Stimulated activated memory B cell treated with anti-CD40 and anti-IgM and Interleukin-4, amounts not matched to agents 10 μg/mL and 1 μg/mL and 100 μg/mL, for 72 hours (primary cell): ENCODE measurements around the gene ADAMTS1.

Source experiments
- ATAC-seq: fragments of 150-1000 bp; cut with Tn5 transposase; 2 replicates; pipeline ENCODE4 v1.10.0; 2021
- H3K27ac Mint-ChIP-seq: one replicate; pipeline ENCODE4 v1.8.0; 2022; ENCODE audit warnings: mild to moderate bottlenecking, mixed read lengths
- H3K27me3 Mint-ChIP-seq: one replicate; pipeline ENCODE4 v1.8.0; 2022; ENCODE audit warnings: mixed read lengths
- H3K36me3 Mint-ChIP-seq: one replicate; pipeline ENCODE4 v1.8.0; 2022; ENCODE audit warnings: mixed read lengths
- H3K4me1 Mint-ChIP-seq: one replicate; pipeline ENCODE4 v1.8.0; 2022; ENCODE audit warnings: mixed read lengths
- H3K4me3 Mint-ChIP-seq: one replicate; pipeline ENCODE4 v1.8.0; 2022; ENCODE audit warnings: mild to moderate bottlenecking, moderate library complexity, mixed read lengths
- H3K9me3 Mint-ChIP-seq: one replicate; pipeline ENCODE4 v1.8.0; 2022; ENCODE audit warnings: mixed read lengths

ADAMTS1 gene

GRCh38 chr21:26850116-26850643 lies 5.0 kb upstream of the ADAMTS1 start:
- Mint-ChIP-seq H3K9me3 (no peaks in the 10 kb centered on the region), H3K27ac (no peak overlapping the region), H3K36me3 (no peaks in the 10 kb centered on the region), H3K27me3 (peaks cover 37% of the 10 kb centered on the region), H3K4me1 (peaks cover 22% of the 10 kb centered on the region), H3K4me3 (no peak overlapping the region)
- no peak for ATAC-seq

- H3K9me3 Mint-ChIP-seq = no peaks in the 10 kb centered on the region
- H3K27me3 Mint-ChIP-seq = peaks cover 37% of the 10 kb centered on the region
- ATAC-seq = no peak
- peaks cover 22% of the 10 kb centered on the region for H3K4me1 Mint-ChIP-seq
- no peak overlapping the region for H3K4me3 Mint-ChIP-seq
- no peaks in the 10 kb centered on the region for H3K36me3 Mint-ChIP-seq
- no peak overlapping the region for H3K27ac Mint-ChIP-seq
These were observed 4.4 kb upstream of the ADAMTS1 start for GRCh38 chr21:26849428-26850115.

GRCh38 chr21:26847921-26848320 lies 2.7 kb upstream of the ADAMTS1 start:
- Mint-ChIP-seq H3K9me3 (no peaks in the 10 kb centered on the region), H3K36me3 (no peaks in the 10 kb centered on the region), H3K4me3 (no peak overlapping the region), H3K4me1 (peaks cover 35% of the 10 kb centered on the region), H3K27ac (no peak overlapping the region), H3K27me3 (peaks cover 50% of the 10 kb centered on the region)
- ATAC-seq = no peak

- Mint-ChIP-seq H3K4me3 (peak overlapping the region; percentile 43), H3K4me1 (peaks cover 35% of the 10 kb centered on the region), H3K27me3 (peaks cover 58% of the 10 kb centered on the region), H3K27ac (no peak overlapping the region), H3K36me3 (no peaks in the 10 kb centered on the region), H3K9me3 (no peaks in the 10 kb centered on the region)
- ATAC-seq = no peak
These were observed 1.8 kb upstream of the ADAMTS1 start for GRCh38 chr21:26847002-26847401.

GRCh38 chr21:26846036-26846931 lies 1.1 kb upstream of the ADAMTS1 start:
- no peak overlapping the region for H3K27ac Mint-ChIP-seq
- peak overlapping the region; percentile 43 for H3K4me3 Mint-ChIP-seq
- H3K27me3 Mint-ChIP-seq = peaks cover 58% of the 10 kb centered on the region
- peaks cover 35% of the 10 kb centered on the region for H3K4me1 Mint-ChIP-seq
- H3K9me3 Mint-ChIP-seq = no peaks in the 10 kb centered on the region
- ATAC-seq = no peak
- H3K36me3 Mint-ChIP-seq = no peaks in the 10 kb centered on the region

GRCh38 chr21:26845759-26846035 lies 488 bp upstream of the ADAMTS1 start:
- Mint-ChIP-seq H3K27me3 (peaks cover 61% of the 10 kb centered on the region), H3K9me3 (no peaks in the 10 kb centered on the region), H3K4me1 (peaks cover 35% of the 10 kb centered on the region), H3K27ac (no peak overlapping the region), H3K4me3 (peak overlapping the region; percentile 43), H3K36me3 (no peaks in the 10 kb centered on the region)
- ATAC-seq = no peak

GRCh38 chr21:26844258-26845065 lies 747 bp downstream of the ADAMTS1 start:
- Mint-ChIP-seq H3K36me3 (no peaks in the 10 kb centered on the region), H3K27me3 (peaks cover 71% of the 10 kb centered on the region), H3K4me3 (peak overlapping the region; percentile 36), H3K9me3 (no peaks in the 10 kb centered on the region), H3K4me1 (peaks cover 35% of the 10 kb centered on the region), H3K27ac (no peak overlapping the region)
- no peak for ATAC-seq

- H3K4me3 Mint-ChIP-seq = no peak overlapping the region
- H3K9me3 Mint-ChIP-seq = no peaks in the 10 kb centered on the region
- H3K27me3 Mint-ChIP-seq = peaks cover 71% of the 10 kb centered on the region
- no peak overlapping the region for H3K27ac Mint-ChIP-seq
- no peaks in the 10 kb centered on the region for H3K36me3 Mint-ChIP-seq
- peaks cover 35% of the 10 kb centered on the region for H3K4me1 Mint-ChIP-seq
- ATAC-seq = no peak
These were observed 1.3 kb downstream of the ADAMTS1 start for GRCh38 chr21:26843933-26844257.

GRCh38 chr21:26842974-26843932 lies 2.0 kb downstream of the ADAMTS1 start:
- H3K27ac Mint-ChIP-seq = no peak overlapping the region
- H3K27me3 Mint-ChIP-seq = peaks cover 71% of the 10 kb centered on the region
- H3K9me3 Mint-ChIP-seq = no peaks in the 10 kb centered on the region
- peak overlapping the region; percentile 9 for H3K4me3 Mint-ChIP-seq
- no peaks in the 10 kb centered on the region for H3K36me3 Mint-ChIP-seq
- H3K4me1 Mint-ChIP-seq = peaks cover 35% of the 10 kb centered on the region
- ATAC-seq = no peak

GRCh38 chr21:26842300-26842699 lies 2.9 kb downstream of the ADAMTS1 start:
- Mint-ChIP-seq H3K9me3 (no peaks in the 10 kb centered on the region), H3K36me3 (no peaks in the 10 kb centered on the region), H3K27ac (no peak overlapping the region), H3K4me1 (peaks cover 34% of the 10 kb centered on the region), H3K4me3 (no peak overlapping the region), H3K27me3 (peaks cover 71% of the 10 kb centered on the region)
- ATAC-seq = no peak

- Mint-ChIP-seq H3K4me3 (no peak overlapping the region), H3K27ac (no peak overlapping the region), H3K36me3 (no peaks in the 10 kb centered on the region), H3K27me3 (peaks cover 61% of the 10 kb centered on the region), H3K9me3 (no peaks in the 10 kb centered on the region), H3K4me1 (peaks cover 20% of the 10 kb centered on the region)
- no peak for ATAC-seq
These were observed 4.3 kb downstream of the ADAMTS1 start for GRCh38 chr21:26840912-26841311.

GRCh38 chr21:26840201-26840600 lies 5.0 kb downstream of the ADAMTS1 start:
- H3K36me3 Mint-ChIP-seq = no peaks in the 10 kb centered on the region
- peaks cover 14% of the 10 kb centered on the region for H3K4me1 Mint-ChIP-seq
- H3K27me3 Mint-ChIP-seq = peaks cover 53% of the 10 kb centered on the region
- no peak overlapping the region for H3K27ac Mint-ChIP-seq
- H3K4me3 Mint-ChIP-seq = no peak overlapping the region
- H3K9me3 Mint-ChIP-seq = no peaks in the 10 kb centered on the region
- ATAC-seq = no peak

- H3K4me1 Mint-ChIP-seq = no peaks in the 10 kb centered on the region
- no peaks in the 10 kb centered on the region for H3K9me3 Mint-ChIP-seq
- no peak overlapping the region for H3K27ac Mint-ChIP-seq
- no peak for ATAC-seq
- no peaks in the 10 kb centered on the region for H3K36me3 Mint-ChIP-seq
- no peak overlapping the region for H3K4me3 Mint-ChIP-seq
- peaks cover 27% of the 10 kb centered on the region for H3K27me3 Mint-ChIP-seq
These were observed 7.7 kb downstream of the ADAMTS1 start for GRCh38 chr21:26837539-26837938.

- no peaks in the 10 kb centered on the region for H3K9me3 Mint-ChIP-seq
- no peaks in the 10 kb centered on the region for H3K4me1 Mint-ChIP-seq
- H3K4me3 Mint-ChIP-seq = no peak overlapping the region
- no peak overlapping the region for H3K27ac Mint-ChIP-seq
- H3K27me3 Mint-ChIP-seq = peaks cover 23% of the 10 kb centered on the region
- no peaks in the 10 kb centered on the region for H3K36me3 Mint-ChIP-seq
- no peak for ATAC-seq
These were observed 8.7 kb downstream of the ADAMTS1 start for GRCh38 chr21:26836528-26836927.
